HEK293 (cell line): ENCODE data around the gene SPDYC.

Source experiments
- GFI1B ChIP-seq: fragments of 450-650 bp; formaldehyde crosslinking; IDR thresholded peaks from 2 replicates; pipeline ENCODE4 v1.5.1; 2016; ENCODE audit warnings: missing biosample characterization, missing genetic modification characterization
- GLI2 ChIP-seq: fragments of 450-650 bp; formaldehyde crosslinking; IDR thresholded peaks from 2 replicates; pipeline ENCODE4; 2017; ENCODE audit warnings: missing biosample characterization, missing genetic modification characterization, low read depth, borderline replicate concordance
- IKZF3 ChIP-seq: fragments of 450-650 bp; IDR thresholded peaks from 2 replicates; pipeline ENCODE4 v1.5.0; 2018; ENCODE audit warnings: missing biosample characterization, mild to moderate bottlenecking, missing genetic modification characterization, moderate library complexity
- SCRT1 ChIP-seq: fragments of 450-650 bp; formaldehyde crosslinking; IDR thresholded peaks from 2 replicates; pipeline ENCODE4 v1.5.1; 2016; ENCODE audit warnings: missing biosample characterization, missing genetic modification characterization, borderline replicate concordance
- ZBTB48 ChIP-seq: fragments of 450-650 bp; formaldehyde crosslinking; IDR thresholded peaks from 2 replicates; pipeline ENCODE4 v1.5.1; 2016; ENCODE audit warnings: missing biosample characterization, missing genetic modification characterization
- ZNF169 ChIP-seq: fragments of 450-650 bp; formaldehyde crosslinking; IDR thresholded peaks from 2 replicates; pipeline ENCODE4 v1.5.1; 2016; ENCODE audit warnings: missing biosample characterization, missing genetic modification characterization
- ZNF274 ChIP-seq, 2 experiments: fragments of 200-500 bp in 1 of 2; fragments of 450-650 bp in 1 of 2; sonication (Bioruptor generic) in 1 of 2; formaldehyde crosslinking in 1 of 2; IDR thresholded peaks; 2 replicates each; pipeline versions ENCODE4 v1.5.1 to v1.6.1; 2014 to 2016; ENCODE audit warnings: borderline replicate concordance in 1 of 2, inconsistent platforms in 1 of 2, low read length in 1 of 2, missing biosample characterization in 1 of 2, missing genetic modification characterization in 1 of 2
- ZNF324 ChIP-seq: fragments of 450-650 bp; formaldehyde crosslinking; IDR thresholded peaks from 2 replicates; pipeline ENCODE4 v1.5.1; 2016; ENCODE audit warnings: missing biosample characterization, missing genetic modification characterization
- ZNF341 ChIP-seq: fragments of 450-650 bp; formaldehyde crosslinking; IDR thresholded peaks from 2 replicates; pipeline ENCODE4; 2016; ENCODE audit warnings: low read depth, missing biosample characterization, missing genetic modification characterization
- ZNF366 ChIP-seq: fragments of 450-650 bp; formaldehyde crosslinking; conservative IDR thresholded peaks from 2 replicates; pipeline ENCODE4 v1.5.1; 2016; ENCODE audit warnings: missing biosample characterization, missing genetic modification characterization
- ZNF37A ChIP-seq: fragments of 450-650 bp; IDR thresholded peaks from 2 replicates; pipeline ENCODE4 v1.5.1; 2018; ENCODE audit warnings: missing biosample characterization, missing genetic modification characterization
- ZNF404 ChIP-seq: fragments of 450-650 bp; formaldehyde crosslinking; IDR thresholded peaks from 2 replicates; pipeline ENCODE4 v1.5.1; 2017; ENCODE audit warnings: missing biosample characterization, missing genetic modification characterization
- ZNF423 ChIP-seq: fragments of 450-650 bp; formaldehyde crosslinking; IDR thresholded peaks from 2 replicates; pipeline ENCODE4 v1.5.1; 2016; ENCODE audit warnings: missing biosample characterization, missing genetic modification characterization
- ZNF510 ChIP-seq: fragments of 450-650 bp; formaldehyde crosslinking; IDR thresholded peaks from 2 replicates; pipeline ENCODE4 v1.5.1; 2018; ENCODE audit warnings: mild to moderate bottlenecking, missing genetic modification characterization, missing biosample characterization; ENCODE audit not compliant: insufficient replicate concordance
- ZNF529 ChIP-seq: fragments of 450-650 bp; formaldehyde crosslinking; IDR thresholded peaks from 2 replicates; pipeline ENCODE4 v1.5.1; 2017; ENCODE audit warnings: missing genetic modification characterization, missing biosample characterization; ENCODE audit not compliant: insufficient replicate concordance
- ZNF548 ChIP-seq: fragments of 450-650 bp; formaldehyde crosslinking; IDR thresholded peaks from 2 replicates; pipeline ENCODE4 v1.5.1; 2016; ENCODE audit warnings: missing biosample characterization, missing genetic modification characterization
- ZNF561 ChIP-seq: fragments of 450-650 bp; IDR thresholded peaks from 2 replicates; pipeline ENCODE4 v1.5.1; 2018; ENCODE audit warnings: missing biosample characterization, missing genetic modification characterization, borderline replicate concordance
- ZNF658 ChIP-seq: fragments of 450-650 bp; formaldehyde crosslinking; IDR thresholded peaks from 2 replicates; pipeline ENCODE4; 2016; ENCODE audit warnings: missing biosample characterization, missing genetic modification characterization
- ZNF776 ChIP-seq: fragments of 450-650 bp; formaldehyde crosslinking; IDR thresholded peaks from 2 replicates; pipeline ENCODE4 v1.5.0; 2017; ENCODE audit warnings: missing biosample characterization, missing genetic modification characterization, borderline replicate concordance
- TF ChIP-seq, protein P1 (sequence below): fragments of 450-650 bp; formaldehyde crosslinking; IDR thresholded peaks from 2 replicates; pipeline ENCODE4 v1.5.1; 2016; ENCODE audit warnings: missing biosample characterization, missing genetic modification characterization, borderline replicate concordance
- TF ChIP-seq, protein P2 (sequence below): fragments of 450-650 bp; formaldehyde crosslinking; IDR thresholded peaks from 2 replicates; pipeline ENCODE4 v1.5.1; 2016; ENCODE audit warnings: missing biosample characterization, missing genetic modification characterization
- TF ChIP-seq, protein P3 (sequence below): fragments of 450-650 bp; formaldehyde crosslinking; IDR thresholded peaks from 2 replicates; pipeline ENCODE4 v1.5.1; 2016; ENCODE audit warnings: missing biosample characterization, missing genetic modification characterization
- TF ChIP-seq, protein P4 (sequence below): fragments of 450-650 bp; formaldehyde crosslinking; IDR thresholded peaks from 2 replicates; pipeline ENCODE4 v1.5.1; 2016; ENCODE audit warnings: missing biosample characterization, missing genetic modification characterization
- TF ChIP-seq, protein P5 (sequence below): fragments of 450-650 bp; formaldehyde crosslinking; IDR thresholded peaks from 2 replicates; pipeline ENCODE4 v1.5.1; 2016; ENCODE audit warnings: missing biosample characterization, missing genetic modification characterization
- TF ChIP-seq, protein P6 (sequence below): fragments of 450-650 bp; formaldehyde crosslinking; IDR thresholded peaks from 2 replicates; pipeline ENCODE4 v1.5.1; 2017; ENCODE audit warnings: missing biosample characterization, missing genetic modification characterization
- TF ChIP-seq, protein P7 (sequence below): fragments of 450-650 bp; formaldehyde crosslinking; IDR thresholded peaks from 2 replicates; pipeline ENCODE4 v1.5.1; 2016; ENCODE audit warnings: missing biosample characterization, missing genetic modification characterization, low read depth

SPDYC gene

DNA sequence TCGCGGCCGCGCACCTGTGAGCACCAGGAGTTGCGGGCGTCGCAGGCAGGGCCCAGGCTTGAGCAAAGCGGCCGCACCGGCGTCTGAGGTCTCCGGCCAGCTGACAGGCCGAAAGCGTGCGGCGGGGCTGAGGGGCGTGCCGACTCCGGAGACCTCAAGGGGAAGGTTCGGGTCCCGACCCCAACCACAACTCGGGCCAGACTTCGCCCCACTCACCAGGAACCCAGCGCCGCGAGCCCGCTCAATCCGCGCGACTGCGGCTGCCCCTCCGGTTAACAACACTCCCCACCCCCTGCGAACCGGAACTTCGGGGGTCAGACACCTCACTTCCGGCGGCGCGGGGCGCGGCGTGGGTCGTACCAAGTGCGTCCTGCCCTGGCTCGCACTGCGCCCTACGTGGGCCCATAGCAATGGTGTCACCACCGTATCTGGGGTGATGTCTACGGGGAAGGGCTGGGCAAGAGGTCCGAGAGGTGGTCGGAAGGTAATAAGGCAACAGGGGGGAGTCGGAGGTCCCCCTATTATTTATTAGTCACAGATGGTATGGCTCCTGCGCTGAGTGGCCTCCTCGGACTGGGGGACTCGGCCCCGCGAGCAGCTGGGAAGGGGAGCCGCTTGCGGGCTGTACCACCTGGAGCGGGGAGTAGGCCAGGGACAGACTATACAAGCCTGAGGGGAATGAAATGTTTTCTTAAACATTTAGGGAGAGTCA is 35.6 kb upstream of the SPDYC start, which contains the start of gene SYVN1 (continued):
- TF ChIP-seq, protein P1, sequence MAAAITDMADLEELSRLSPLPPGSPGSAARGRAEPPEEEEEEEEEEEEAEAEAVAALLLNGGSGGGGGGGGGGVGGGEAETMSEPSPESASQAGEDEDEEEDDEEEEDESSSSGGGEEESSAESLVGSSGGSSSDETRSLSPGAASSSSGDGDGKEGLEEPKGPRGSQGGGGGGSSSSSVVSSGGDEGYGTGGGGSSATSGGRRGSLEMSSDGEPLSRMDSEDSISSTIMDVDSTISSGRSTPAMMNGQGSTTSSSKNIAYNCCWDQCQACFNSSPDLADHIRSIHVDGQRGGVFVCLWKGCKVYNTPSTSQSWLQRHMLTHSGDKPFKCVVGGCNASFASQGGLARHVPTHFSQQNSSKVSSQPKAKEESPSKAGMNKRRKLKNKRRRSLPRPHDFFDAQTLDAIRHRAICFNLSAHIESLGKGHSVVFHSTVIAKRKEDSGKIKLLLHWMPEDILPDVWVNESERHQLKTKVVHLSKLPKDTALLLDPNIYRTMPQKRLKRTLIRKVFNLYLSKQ (tag by site-specific recombination) = no peak
- TF ChIP-seq ZNF324 (tag by site-specific recombination) (0 out of 2 replicates have a peak, but pooled peaks have one; percentile 78), GFI1B (no peak), ZNF510 (tag by site-specific recombination) (no peak), ZNF423 (tag by site-specific recombination) (no peak), ZBTB48 (tag by site-specific recombination) (no peak), GLI2 (tag by site-specific recombination) (no peak), ZNF776 (no peak), ZNF366 (no peak), ZNF548 (tag by site-specific recombination) (no peak), ZNF169 (tag by site-specific recombination) (no peak), ZNF341 (tag by site-specific recombination) (no peak), ZNF561 (tag by site-specific recombination) (peak; percentile 23; the same call in 1 of the 2 replicates), ZNF529 (tag by site-specific recombination) (no peak), ZNF37A (tag by site-specific recombination) (no peak), ZNF404 (tag by site-specific recombination) (no peak), IKZF3 (tag by site-specific recombination) (no peak), SCRT1 (no peak), ZNF658 (tag by site-specific recombination) (no peak), ZNF274 (IDR thresholded peaks at IDR 0.05; ENCODE audit: low read length) (no peak), ZNF274 (tag by site-specific recombination; IDR thresholded peaks at IDR 0.05; ENCODE audit: borderline replicate concordance) (no peak)
- TF ChIP-seq, protein P2, sequence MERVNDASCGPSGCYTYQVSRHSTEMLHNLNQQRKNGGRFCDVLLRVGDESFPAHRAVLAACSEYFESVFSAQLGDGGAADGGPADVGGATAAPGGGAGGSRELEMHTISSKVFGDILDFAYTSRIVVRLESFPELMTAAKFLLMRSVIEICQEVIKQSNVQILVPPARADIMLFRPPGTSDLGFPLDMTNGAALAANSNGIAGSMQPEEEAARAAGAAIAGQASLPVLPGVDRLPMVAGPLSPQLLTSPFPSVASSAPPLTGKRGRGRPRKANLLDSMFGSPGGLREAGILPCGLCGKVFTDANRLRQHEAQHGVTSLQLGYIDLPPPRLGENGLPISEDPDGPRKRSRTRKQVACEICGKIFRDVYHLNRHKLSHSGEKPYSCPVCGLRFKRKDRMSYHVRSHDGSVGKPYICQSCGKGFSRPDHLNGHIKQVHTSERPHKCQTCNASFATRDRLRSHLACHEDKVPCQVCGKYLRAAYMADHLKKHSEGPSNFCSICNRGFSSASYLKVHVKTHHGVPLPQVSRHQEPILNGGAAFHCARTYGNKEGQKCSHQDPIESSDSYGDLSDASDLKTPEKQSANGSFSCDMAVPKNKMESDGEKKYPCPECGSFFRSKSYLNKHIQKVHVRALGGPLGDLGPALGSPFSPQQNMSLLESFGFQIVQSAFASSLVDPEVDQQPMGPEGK (tag by site-specific recombination) = peak; percentile 96
- TF ChIP-seq, protein P3, sequence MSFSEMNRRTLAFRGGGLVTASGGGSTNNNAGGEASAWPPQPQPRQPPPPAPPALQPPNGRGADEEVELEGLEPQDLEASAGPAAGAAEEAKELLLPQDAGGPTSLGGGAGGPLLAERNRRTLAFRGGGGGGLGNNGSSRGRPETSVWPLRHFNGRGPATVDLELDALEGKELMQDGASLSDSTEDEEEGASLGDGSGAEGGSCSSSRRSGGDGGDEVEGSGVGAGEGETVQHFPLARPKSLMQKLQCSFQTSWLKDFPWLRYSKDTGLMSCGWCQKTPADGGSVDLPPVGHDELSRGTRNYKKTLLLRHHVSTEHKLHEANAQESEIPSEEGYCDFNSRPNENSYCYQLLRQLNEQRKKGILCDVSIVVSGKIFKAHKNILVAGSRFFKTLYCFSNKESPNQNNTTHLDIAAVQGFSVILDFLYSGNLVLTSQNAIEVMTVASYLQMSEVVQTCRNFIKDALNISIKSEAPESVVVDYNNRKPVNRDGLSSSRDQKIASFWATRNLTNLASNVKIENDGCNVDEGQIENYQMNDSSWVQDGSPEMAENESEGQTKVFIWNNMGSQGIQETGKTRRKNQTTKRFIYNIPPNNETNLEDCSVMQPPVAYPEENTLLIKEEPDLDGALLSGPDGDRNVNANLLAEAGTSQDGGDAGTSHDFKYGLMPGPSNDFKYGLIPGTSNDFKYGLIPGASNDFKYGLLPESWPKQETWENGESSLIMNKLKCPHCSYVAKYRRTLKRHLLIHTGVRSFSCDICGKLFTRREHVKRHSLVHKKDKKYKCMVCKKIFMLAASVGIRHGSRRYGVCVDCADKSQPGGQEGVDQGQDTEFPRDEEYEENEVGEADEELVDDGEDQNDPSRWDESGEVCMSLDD (tag by site-specific recombination) = peak; percentile 97
- TF ChIP-seq, protein P4, sequence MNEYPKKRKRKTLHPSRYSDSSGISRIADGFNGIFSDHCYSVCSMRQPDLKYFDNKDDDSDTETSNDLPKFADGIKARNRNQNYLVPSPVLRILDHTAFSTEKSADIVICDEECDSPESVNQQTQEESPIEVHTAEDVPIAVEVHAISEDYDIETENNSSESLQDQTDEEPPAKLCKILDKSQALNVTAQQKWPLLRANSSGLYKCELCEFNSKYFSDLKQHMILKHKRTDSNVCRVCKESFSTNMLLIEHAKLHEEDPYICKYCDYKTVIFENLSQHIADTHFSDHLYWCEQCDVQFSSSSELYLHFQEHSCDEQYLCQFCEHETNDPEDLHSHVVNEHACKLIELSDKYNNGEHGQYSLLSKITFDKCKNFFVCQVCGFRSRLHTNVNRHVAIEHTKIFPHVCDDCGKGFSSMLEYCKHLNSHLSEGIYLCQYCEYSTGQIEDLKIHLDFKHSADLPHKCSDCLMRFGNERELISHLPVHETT (tag by site-specific recombination) = peak; percentile 82
- TF ChIP-seq, protein P5, sequence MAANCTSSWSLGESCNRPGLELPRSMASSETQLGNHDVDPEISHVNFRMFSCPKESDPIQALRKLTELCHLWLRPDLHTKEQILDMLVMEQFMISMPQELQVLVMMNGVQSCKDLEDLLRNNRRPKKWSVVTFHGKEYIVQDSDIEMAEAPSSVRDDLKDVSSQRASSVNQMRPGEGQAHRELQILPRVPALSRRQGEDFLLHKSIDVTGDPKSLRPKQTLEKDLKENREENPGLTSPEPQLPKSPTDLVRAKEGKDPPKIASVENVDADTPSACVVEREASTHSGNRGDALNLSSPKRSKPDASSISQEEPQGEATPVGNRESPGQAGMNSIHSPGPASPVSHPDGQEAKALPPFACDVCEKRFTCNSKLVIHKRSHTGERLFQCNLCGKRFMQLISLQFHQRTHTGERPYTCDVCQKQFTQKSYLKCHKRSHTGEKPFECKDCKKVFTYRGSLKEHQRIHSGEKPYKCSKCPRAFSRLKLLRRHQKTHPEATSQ (tag by site-specific recombination) = no peak
- TF ChIP-seq, protein P6, sequence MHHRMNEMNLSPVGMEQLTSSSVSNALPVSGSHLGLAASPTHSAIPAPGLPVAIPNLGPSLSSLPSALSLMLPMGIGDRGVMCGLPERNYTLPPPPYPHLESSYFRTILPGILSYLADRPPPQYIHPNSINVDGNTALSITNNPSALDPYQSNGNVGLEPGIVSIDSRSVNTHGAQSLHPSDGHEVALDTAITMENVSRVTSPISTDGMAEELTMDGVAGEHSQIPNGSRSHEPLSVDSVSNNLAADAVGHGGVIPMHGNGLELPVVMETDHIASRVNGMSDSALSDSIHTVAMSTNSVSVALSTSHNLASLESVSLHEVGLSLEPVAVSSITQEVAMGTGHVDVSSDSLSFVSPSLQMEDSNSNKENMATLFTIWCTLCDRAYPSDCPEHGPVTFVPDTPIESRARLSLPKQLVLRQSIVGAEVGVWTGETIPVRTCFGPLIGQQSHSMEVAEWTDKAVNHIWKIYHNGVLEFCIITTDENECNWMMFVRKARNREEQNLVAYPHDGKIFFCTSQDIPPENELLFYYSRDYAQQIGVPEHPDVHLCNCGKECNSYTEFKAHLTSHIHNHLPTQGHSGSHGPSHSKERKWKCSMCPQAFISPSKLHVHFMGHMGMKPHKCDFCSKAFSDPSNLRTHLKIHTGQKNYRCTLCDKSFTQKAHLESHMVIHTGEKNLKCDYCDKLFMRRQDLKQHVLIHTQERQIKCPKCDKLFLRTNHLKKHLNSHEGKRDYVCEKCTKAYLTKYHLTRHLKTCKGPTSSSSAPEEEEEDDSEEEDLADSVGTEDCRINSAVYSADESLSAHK (tag by site-specific recombination) = no peak
- TF ChIP-seq, protein P7, sequence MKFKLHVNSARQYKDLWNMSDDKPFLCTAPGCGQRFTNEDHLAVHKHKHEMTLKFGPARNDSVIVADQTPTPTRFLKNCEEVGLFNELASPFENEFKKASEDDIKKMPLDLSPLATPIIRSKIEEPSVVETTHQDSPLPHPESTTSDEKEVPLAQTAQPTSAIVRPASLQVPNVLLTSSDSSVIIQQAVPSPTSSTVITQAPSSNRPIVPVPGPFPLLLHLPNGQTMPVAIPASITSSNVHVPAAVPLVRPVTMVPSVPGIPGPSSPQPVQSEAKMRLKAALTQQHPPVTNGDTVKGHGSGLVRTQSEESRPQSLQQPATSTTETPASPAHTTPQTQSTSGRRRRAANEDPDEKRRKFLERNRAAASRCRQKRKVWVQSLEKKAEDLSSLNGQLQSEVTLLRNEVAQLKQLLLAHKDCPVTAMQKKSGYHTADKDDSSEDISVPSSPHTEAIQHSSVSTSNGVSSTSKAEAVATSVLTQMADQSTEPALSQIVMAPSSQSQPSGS = no peak
